CMK (cell line): Measurements from ENCODE around the gene PPFIBP1.
"Not testable (repeated sequence)": the region's sequence is repeated elsewhere in the genome, so short reads cannot be mapped to it uniquely, and the experiment has no call there.

Experiments used
- DNase-seq: peaks from one replicate; pipeline ENCODE4 v3.0.0-alpha.2; 2010; ENCODE audit warnings: low read depth

PPFIBP1 gene

DNA sequence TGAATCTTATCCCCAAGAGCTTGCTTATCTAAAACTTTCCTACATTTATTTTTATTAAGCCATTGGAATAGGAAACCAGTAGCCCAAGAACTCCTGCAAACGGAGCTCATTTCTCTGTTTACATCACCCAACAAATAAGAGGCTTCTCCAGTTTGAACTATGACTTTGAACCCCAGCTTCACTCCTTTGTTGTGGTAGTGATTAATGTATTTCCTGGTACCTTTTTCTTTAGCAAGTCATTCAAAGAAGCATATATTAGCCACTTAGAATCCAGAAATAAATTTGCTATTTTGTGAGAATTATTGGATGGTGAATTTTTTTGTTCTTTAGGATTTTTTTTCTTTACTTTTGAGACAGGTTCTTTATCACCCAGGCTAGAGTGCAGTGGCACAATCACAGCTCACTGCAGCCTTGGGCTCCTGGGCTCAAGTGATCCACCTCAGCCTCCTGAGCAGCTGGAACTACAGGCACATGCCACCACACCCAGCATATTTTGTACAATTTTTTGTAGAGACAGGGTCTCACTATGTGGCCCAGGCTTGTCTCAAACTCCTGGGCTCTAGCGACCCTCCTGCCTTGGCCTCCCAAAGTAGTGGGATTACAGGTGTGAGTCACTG, 104.0 kb downstream of the PPFIBP1 start:
- DNase-seq = not testable (repeated sequence)

DNA sequence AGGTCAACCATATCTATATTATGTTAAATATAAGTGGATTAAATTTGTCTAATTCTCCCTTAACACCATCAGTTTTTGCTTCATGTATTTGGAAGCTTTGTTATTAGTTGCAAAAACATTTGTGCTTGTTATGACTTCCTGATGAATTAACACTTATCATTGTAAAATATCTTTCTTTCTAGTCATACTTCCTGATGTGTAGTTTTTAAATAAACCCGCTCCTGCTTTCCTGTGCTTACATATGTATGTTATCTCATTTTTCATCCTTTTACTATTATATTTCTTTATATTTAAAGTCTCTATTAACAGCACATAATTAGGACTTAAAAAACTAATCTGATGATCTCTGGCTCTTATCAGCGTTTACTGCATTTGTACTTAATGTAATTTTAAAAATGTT, 106.2 kb downstream of the PPFIBP1 start:
- DNase-seq = not testable (repeated sequence)

DNA sequence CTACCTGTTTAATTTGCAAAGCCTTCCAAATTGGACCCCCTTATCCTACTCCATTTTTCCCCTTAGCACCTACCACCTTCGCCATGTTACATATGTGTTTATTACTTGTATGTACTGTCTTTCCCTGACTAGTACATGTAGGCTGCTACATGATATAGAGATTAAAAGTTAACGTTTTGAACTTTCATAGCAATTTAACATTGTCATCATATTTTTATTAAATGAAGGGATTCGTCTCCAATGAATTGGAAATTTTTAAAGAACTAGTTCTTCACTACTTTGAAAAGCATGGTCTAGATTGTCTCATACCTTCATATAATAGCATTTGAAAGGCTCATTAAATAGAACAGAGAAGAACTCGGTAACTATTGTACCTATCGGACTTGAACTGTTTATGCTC, 107.4 kb downstream of the PPFIBP1 start:
- no peak for DNase-seq

DNA sequence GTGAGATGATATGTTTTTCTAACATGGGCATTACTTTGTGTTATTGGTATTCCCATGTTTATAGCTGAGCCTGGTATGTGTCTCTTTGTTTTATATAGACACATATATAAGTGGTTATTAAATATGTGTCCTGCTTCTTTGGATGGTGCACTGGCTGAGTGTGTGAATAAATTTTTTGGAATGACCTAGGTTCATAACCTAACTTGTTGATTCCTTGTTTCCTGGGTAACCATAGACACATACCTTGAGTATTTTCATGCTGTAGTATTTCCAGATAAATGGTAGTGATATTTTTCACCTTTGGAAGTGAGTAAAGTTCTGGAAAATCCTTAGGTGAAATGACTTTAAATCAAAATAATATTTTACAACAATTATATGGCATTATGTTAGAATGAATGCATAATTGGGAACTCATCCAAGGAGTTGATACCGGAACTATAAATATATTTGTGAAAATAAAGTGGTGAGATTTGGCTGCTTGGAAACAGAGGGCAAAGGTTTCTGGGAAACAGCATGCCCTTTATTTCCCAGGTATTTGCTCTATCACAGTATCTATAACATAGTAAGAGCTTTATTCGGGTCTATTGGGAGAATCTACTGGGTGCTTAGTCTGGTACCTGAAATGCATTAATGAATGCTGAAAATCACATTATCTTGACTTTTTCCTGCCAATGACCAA, 107.9 kb downstream of the PPFIBP1 start:
- no peak for DNase-seq

DNA sequence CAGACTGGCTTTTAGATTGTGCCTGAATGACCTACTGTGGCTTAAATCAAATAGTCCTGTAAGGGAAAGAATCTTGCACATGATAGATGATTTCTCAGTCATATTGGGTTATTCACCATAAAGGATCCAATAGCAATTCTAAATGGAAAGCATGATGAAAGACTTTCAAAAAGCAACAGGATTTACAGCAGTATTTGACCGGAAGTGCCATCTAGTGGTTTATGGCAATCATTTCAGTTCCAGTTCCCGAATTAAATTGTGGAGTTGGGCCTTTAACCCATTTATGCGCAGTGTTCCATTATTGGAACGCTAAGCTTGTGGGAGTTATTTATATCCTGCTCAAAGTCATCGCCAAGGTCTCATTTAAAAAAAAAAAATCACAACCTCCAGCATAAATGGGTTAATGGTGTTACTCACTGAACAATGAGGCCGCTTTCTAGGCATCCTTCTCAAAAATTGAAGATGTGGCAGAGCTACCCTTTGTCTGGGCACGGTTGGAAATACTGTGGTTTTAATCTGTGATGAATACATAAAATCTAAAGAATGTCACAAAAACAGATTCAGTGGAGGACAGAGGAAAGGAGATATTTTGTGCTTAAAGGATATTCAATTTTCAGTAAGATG, 111.5 kb downstream of the PPFIBP1 start:
- DNase-seq = peak; percentile 7

DNA sequence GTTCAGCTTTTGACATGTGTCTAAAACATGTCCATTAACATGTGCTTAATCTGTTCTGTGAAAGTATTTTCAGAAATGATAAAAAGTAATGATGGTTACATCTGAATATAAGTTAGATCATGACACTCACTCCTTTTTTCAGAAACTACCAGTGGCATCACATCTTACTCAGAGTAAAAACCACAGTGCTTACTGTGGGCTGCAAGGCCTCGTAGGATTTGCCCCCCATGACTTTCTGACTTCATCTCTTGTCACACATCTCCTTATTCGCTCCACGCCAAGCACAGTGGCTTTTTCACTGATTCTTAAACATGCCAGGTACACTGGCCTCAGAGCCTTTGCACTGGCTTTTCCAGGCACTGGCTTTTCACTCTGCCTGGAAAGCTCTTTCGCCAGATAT, 112.6 kb downstream of the PPFIBP1 start:
- not testable (repeated sequence) for DNase-seq

DNA sequence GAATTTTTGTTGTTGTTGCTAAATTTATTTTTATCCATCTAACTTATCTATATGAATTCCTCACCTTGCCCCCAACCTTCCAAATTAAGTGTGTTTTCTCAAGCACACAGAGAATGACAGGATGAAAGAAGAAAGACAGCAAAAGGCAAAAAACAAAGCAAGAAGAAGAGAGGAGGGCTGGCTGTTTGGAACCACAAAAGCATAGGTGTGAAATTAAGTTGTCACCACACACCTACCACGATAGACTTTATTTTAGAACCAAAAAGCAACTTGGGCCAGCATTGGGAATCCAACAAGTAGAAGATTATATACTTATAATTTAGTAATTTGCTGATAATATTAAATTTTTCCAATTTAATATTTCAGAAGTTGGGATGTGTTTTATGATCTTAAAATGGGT, 113.5 kb downstream of the PPFIBP1 start:
- no peak for DNase-seq

DNA sequence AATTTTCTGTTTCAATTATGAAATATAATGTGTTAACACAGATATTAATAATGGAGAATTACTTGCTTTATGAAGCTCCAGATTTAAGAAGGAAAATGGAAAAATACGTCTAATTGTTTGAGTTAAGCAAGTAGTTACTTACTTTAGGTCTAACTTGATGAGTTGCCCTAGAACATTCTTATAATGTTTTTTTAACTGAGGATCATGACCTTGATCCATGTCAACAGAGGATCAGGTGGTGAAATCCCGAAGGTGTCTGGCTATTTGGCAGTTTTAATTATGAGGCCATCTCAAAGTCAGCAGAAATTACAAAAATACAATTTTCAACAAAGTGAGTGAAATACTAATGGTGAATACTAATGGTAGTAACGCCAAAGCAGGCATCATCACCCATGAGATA, 115.3 kb downstream of the PPFIBP1 start:
- no peak for DNase-seq

DNA sequence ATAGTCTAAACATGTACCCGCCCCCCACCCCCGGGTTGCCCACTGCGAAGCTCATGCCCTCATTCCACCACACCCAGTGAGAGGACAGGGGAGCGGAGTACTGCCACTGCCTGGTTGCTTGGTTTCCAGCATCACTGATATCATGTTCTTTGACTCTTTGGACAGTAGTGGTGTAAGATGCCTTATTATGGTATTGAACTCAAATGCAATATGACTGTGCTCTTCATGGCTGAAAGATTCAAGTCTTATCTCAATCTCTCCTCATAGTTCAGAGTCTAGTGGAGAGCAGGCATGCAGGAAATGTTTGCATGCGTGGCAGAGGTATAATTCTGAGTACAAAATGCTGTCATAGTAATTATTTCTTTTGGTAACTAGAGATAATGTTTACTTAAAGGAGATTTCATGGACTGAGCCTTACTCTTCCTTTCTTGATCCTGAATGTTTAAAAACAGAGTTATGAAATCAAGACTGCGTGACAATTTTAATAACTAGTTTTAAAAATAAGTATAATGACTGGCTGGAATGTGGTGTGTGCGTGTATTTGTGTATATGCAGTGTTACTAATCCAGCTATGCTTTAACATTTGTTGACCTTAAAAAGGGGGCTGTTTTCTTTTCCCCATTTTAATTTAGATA, 116.7 kb downstream of the PPFIBP1 start:
- not testable (repeated sequence) for DNase-seq

DNA sequence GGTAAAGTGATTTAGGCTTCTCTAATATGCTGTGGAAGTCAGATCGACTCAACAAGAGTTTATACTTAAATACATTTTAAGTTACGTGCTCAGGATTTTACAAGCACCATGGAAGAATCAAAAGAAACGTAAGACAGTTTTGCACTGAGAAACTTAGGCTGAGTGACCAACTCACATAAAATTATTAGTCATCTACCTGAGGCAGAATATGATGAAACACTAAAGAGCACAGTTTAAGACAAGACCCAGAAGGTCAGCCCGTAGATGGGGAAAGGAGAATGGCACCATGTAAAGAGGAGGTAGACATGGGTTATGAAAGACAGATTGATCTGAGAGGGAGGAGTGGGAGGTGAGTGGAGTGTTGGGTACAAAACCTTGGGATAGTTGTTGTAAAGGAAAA, 118.4 kb downstream of the PPFIBP1 start:
- not testable (repeated sequence) for DNase-seq

DNA sequence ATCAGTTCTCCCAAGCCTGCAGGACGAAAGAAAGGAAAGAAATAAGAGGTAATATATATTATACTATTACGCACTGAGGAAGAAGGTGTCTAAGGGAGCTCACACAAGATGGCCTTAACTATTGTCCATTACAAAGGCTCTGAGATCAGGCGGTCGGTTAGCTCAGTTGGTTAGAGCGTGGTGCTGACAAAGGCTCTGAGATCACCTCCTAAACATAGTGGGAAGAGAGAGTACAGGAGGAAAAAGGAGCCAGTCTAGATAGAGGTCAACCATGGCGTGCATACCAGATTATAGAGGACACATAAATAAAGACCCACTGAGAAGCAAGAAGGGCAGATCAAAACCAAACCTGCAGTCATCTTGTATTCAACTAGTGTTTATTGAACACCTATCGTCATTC, 118.9 kb downstream of the PPFIBP1 start:
- not testable (repeated sequence) for DNase-seq

DNA sequence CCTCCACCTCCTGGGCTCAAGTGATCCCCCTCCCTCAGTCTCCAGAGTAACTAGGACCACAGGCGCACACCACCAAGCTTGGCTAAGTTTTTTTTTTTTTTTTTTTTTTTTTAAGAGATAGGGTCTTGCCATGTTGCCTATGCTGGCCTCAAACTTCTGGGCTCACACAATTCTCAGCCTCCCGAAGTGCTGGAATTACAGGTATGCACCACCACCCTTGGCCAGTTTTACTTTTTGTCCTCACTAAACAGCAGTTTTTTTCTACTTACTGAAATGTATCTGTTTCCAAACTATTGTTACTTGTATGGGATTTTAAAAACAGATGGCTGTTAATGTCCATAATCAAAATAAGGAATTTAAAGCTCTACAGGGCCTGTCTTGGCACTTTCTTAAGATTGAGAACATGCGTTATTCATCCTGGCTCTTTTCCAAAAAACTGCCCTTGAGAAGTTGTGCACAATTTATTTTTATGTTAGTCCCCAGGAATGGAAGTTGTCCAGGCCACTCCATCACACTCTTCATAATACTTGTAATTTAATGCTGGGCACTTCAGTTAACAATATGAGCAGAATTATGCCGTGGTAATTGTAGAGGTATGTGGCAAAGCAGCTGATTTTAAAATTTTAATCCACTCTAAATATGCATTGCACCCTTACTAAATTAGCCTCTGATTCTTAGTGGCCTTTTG, 120.3 kb downstream of the PPFIBP1 start:
- DNase-seq = no peak

DNA sequence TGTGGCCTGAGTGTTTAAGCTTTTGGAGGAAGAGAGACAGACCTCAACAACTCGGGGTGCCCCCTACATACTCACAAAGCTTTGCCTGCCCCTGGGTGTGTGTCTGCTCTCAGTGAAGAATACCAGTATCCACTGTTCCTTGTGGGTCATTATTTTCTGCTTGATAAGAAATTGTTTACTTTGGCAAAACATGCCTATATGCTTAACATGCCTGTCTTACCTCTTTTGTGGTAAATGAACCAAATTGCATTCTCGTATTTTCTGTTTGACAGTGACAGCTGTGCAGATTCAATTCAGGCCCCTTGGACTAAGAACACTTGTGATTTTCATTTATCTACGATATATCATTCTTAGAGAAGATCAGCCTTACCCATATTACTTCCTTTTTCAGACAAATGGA, 121.7 kb downstream of the PPFIBP1 start:
- DNase-seq = no peak

DNA sequence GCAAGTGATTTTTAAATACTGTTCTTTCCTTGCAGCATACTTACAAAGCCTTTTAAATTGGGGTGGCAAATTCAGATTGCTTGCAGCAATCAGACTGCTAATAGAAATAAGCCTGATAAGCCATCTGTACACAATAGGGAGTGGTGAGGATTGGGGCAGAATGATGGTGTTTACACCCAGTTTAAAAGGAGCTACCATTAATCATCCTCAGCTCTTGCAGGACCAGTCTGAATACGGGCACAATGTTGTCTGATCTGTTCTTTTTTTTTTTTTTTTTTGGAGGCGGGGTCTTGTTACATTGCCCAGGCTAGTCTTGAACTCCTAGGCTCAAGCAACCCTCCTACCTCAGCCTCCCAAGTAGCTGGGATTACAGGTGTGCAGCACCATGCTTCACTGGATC, 122.1 kb downstream of the PPFIBP1 start:
- no peak for DNase-seq

DNA sequence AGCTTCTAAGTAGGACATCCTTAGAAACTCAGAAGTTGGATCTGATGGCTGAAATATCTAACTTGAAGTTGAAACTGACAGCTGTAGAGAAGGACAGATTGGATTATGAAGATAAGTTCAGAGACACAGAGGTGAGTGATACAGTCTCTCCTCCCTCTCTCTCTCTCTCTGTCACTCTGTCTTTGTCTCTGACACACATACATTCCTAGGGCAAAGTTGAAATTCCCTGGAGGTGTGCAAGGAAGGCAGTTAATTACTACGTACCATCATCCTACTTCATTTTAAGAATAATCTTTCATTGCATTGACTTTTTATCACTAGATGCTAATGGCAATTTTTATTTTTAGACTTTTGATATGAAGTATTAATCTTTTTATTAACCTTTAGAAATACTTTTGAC, 126.0 kb downstream of the PPFIBP1 start:
- no peak for DNase-seq

DNA sequence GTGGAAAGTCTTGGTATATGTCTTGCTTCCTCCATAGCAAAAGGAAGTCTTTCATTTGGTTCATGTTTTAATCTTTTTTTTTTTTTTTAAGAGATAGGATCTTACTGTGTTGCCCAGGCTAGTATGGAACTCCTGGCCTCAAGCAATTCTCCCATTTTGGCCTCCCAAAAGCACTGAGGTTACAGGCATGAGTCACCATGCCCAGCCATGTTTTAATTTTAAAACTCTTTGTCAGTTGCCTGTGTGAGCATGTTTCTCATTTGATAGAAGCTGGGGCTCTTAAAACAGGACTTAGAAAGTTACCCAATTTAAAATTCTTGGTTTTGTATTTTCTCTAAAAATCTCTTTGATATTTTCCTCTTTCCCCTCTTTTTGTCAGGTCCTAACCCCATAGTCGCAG, 127.2 kb downstream of the PPFIBP1 start:
- no peak for DNase-seq

DNA sequence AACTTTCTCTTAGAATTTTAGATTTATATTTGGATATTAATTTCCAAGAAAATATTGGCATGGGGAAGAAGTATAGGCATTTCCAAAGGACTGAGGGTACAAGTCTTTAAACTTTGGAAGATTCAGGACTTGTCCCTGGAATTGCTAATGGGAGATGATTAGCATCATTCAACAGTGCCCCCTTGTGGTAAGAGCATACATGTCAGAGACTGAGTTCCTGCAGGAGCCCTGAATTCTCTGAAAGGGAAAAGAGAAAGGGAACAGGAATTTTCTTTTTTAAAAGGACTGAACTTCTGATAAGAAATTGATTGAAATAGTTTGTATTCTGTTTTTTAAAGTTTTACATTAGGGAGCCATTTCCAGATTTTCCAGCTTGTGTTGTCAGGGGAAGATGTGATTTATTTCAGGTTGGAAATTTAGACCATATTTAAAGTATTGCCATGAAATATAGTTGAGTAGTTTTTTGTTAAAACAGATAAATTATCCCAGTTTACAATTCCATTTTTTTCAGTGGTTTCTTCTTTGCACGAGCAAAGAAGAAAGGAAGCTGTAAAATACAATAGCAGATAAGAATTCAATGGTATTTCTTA, 128.3 kb downstream of the PPFIBP1 start:
- peak; percentile 44 for DNase-seq

DNA sequence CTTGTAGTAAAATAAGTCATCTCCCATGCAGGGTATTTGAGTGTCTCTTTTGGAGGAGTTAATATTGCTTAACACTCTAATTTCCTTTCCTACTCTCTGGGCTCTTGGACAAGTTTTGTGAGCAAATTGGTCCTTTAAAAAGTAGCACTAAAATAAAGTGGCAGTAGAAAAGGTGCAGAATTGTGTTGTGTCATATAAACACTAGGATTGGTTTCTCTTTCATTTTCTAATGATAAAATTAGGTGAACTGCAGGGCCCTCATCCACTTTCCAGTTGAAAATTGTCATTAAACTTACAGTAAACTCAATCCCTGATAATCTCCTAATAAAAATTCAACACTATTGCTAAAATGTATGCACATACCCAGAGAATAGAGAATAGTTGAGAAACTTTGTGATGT, 129.7 kb downstream of the PPFIBP1 start:
- DNase-seq = no peak

DNA sequence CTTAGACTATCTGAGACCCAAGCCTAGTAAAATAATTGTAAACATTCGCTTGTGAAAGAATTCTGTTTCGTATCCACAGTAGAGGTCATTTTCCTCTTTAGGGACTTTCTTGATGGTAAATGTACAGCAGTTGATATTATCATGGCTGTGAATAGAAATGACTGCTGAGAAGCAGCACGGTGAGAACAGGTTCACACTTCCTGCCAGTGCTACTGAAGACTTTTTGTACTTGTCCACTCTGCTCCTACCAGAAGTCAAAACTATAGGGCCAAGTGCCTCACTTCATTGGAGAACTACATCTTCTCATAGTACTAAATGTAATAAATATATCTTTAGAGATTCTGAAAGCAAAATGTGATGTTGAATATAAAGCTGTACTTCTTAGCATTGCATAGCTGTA, 131.5 kb downstream of the PPFIBP1 start:
- DNase-seq = not testable (repeated sequence)

DNA sequence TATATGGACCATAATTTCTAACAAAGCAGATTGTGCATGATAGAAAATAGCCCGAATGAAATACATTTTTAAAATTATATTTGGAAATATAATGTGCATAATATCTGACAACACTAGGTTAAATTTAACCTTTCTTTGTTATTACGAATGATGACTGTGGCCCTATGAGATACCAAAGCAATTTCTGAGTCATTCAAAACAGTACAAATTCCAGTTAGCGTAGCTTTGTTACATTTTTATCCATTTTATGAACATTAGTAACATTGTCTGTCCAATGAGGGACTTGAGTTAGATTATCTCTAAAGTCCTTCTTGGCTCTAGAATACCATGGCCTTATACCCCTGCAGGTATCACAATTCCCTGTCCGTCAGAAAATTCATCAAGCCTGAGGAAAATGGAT, 133.3 kb downstream of the PPFIBP1 start:
- no peak for DNase-seq

DNA sequence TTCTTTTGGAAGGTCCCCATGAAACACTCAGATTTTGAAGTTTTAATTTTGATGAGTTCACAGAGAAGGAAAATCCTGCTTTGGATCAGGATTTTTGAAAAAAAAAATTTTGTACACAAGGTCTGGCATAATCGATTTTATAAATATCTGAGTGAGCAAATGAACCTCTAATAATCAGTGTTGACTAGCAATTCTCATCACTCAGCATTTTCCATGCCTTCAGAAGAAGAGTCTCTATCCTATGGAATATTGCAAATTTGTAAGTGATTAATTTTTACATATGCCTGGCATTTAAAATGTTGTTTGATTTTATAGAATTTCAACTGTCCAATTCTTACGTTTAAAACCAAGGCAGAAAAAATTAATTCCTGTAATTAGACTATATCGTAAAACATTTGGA, 141.7 kb downstream of the PPFIBP1 start:
- DNase-seq = no peak

DNA sequence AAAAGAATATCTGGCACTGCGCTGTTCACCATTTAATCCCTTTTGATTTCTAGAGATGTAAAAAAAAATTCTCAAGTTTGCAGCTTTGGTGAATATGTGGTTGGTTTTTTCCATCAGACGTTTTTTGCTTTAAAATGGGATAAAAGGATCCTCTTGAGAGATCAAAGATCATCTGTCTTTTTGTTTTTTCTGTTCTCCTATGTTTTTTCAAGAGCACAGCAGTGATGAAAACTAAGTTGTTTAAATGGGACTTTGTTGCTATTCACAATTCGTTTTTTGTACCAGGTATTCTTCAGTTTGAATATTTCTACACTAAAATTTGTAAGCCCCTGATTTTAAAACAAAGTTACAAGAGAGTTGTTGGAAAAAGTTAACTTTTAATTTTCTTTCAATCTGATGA, 142.5 kb downstream of the PPFIBP1 start:
- DNase-seq = no peak
